Brain pericyte (primary cell): ENCODE data around the gene WARS2.

Experiments used
- DNase-seq: peaks from one replicate; pipeline ENCODE4 v3.0.0-alpha.2; 2012; ENCODE audit warnings: low read depth, low spot score

WARS2 gene

DNA sequence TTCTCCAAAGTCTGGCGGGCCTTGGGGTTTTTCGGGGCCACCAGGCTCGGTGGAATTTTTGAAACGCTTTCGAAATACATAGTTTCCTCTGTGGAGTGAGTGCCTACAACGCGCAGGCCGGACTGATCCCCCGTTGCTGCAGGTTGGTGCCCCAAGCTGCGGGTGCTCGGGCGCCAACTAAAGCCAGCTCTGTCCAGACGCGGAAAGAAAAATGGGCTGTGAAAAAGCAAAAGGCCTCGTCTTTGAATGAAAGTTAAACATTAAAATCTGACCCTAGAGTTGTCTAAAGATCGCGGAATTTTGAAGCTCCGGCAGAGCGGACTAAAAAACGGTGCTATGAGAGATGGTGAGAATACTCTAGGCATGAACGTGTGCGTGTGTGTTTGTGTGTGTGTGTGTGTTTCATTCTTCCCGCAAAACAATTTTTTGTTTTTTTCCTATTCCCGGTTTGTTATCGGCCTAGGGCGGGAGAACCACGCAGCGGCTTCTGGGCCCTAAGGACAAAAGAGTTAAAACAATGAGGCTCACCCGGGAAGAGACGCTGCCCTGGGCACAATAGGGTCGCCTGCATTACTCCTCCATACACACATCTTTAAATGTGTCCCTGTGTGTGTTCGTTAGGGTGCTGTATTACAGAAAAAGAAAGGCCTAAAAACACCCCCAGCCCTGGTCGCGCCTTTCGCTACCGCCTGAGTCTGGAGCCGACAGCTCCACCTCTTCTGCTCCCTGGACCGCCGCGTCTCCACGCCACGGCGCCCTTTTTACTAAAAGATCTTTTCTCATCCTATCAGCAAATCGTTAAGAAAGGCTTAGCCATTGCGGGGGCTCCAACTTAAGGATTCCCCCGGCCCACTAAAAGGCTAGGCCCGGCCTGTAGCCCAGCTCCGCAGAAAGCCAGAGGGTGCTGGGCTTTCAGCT is 155.5 kb downstream of the WARS2 start:
- DNase-seq = no peak

DNA sequence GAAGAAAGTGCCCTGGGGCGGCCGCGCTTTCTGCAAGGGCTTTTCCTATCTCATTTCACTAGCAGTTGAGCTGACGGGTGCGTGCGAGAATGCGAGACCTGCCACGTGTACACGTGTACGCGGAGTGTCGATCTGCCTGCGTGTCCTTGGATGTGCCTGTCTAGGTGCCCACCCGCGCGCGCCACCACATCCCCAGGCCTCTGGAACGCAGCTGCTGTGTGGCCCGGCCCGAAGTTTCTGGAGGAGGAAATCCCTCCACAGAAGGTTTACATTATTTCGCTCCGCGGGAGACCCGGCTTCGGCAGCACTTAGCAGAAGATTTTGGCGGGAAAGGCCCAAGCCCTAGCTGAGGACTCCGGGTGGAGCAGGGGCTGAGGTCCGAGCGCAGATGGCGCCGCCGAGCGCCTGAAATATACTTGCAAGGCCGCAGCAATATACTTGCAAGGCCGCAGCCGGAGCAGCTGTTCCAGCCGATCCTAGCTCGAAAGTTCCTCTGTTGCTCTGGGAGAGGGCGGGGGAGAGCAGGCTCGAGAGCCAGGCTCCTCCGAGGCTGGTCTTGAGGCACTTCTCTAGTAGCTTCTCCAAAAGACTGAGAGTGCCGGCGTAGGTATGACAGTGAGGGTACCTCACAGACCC is 156.2 kb downstream of the WARS2 start:
- DNase-seq = no peak

DNA sequence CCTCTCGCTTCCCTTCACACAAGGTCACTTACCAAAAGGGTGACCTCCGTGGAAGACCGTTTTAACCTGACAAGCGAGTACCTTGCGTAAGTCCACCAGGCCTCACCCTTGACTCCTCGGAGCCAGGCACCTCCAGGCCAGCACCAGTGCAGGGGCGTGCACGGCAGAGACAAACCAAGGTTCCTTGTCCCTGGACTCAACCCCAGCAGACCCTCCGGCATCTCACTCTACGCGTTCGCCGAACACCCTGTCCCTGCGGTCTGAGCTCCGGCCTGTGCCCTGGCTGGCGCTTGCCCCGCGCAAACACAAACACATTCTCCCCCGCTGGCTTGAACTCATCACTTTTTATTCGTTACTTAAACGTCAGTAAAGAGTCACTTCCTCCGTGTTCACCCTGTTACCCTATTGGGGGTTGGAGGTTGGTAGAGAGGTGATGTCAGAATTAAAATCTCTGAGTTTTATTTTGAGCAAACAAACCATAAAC is 156.9 kb downstream of the WARS2 start:
- DNase-seq = no peak

DNA sequence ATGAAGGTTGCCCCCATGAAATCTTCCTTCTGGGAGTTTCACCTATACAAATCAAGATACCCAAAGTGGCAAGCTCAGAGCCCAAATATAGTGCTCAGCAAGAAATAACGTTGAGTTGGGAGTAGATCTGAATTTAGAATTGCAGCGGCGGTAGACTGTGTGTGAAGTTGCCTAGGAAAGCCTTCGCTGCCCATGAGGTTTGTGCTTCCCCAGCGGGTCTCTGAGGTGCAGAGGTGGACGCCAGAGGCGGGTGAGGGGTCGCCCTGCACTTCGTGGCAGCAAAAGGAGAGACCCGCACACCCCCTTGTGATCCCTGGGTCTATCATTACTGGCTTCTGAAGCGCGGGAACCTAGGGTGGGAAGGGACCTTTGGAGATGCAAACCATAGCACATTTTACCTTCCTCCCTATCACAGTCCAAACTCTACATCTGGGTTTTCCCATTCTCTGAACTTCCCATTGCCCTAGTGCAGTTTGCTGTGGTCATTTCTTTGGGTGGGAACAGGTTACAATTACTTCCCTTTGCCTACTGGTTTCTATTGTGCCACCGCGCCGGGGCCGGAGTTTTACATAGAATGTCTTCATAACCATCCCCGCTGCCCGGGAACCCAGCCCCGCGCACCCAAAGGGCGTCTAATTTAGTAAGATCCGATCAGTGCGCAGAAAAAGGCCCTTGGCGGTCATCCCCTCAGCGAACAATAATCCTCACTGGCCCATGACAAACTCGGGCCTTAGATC is 157.5 kb downstream of the WARS2 start:
- no peak for DNase-seq

DNA sequence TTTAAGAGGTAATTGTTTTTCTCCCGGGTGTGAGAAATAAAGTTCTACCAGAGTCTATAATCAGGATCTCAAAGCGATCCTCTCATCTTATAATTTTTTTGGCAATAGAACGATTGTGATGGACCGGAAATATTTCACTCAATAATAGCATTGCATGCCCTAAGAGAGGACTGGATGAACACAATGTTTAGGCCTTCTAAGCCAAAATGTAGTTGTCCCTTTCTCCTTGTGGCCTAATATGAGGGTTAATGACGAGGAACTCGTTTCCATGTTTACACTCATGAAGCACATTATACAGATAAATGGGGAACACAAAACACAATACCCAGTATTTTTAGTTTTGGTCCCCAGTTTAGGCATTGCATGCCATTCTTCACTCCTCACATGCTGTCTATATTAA is 158.2 kb downstream of the WARS2 start:
- DNase-seq = no peak

DNA sequence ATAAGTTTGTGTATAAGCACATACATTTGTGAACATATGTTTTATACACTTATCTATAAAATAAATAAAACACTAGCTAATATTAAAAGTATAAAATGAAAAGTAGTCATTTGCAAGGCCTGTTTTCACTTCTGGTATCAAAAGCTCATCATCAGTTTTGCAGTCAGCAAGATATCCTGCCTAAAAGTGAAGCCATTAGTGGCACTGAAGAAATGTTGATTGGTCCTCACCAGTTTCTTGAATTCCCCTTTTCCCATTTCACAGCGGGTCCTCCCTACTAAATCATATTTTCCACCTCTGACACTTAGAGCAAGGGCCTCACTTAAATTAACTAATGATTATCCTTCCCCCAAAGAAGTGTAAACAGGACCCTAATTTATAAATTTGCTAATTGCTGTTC is 159.0 kb downstream of the WARS2 start:
- no peak for DNase-seq
